GM04504 (cell line): Measurements from ENCODE around the gene STARD4.

ENCODE experiments used
- DNase-seq: peaks from one replicate; pipeline ENCODE4 v3.0.0-alpha.2; 2012; ENCODE audit warnings: low read depth

Gene STARD4

GRCh38 chr5:111528056-111528455 is 15.7 kb upstream of the STARD4 start:
- no peak for DNase-seq

GRCh38 chr5:111520908-111521307 is 8.6 kb upstream of the STARD4 start:
- no peak for DNase-seq

GRCh38 chr5:111518777-111519176 is 6.4 kb upstream of the STARD4 start:
- no peak for DNase-seq

GRCh38 chr5:111517853-111518501 is 5.6 kb upstream of the STARD4 start:
- DNase-seq: no peak

- no peak for DNase-seq
Observed at GRCh38 chr5:111514087-111514486, 1.8 kb upstream of the STARD4 start.

GRCh38 chr5:111513131-111513520 is 791 bp upstream of the STARD4 start:
- no peak for DNase-seq

GRCh38 chr5:111511831-111512374 is 432 bp downstream of the STARD4 start:
- peak; percentile 11 for DNase-seq

GRCh38 chr5:111511174-111511830 is 1.0 kb downstream of the STARD4 start:
- DNase-seq: peak; percentile 8

- no peak for DNase-seq
Observed at GRCh38 chr5:111509119-111509518, 3.2 kb downstream of the STARD4 start.

GRCh38 chr5:111507276-111507675 is 5.1 kb downstream of the STARD4 start:
- DNase-seq: no peak

- DNase-seq: no peak
Observed at GRCh38 chr5:111505096-111505495, 7.2 kb downstream of the STARD4 start.

- DNase-seq: no peak
Observed at GRCh38 chr5:111502956-111503355, 9.4 kb downstream of the STARD4 start.

- no peak for DNase-seq
Observed at GRCh38 chr5:111498346-111498745, 14.0 kb downstream of the STARD4 start.

GRCh38 chr5:111495159-111495558 is 17.2 kb downstream of the STARD4 start:
- DNase-seq: no peak

- no peak for DNase-seq
Observed at GRCh38 chr5:111494355-111494999, 17.9 kb downstream of the STARD4 start.

GRCh38 chr5:111493031-111493430 is 19.3 kb downstream of the STARD4 start:
- DNase-seq: no peak

- DNase-seq: no peak
Observed at GRCh38 chr5:111488353-111488752, 24.0 kb downstream of the STARD4 start.

- DNase-seq: no peak
Observed at GRCh38 chr5:111486926-111487325, 25.4 kb downstream of the STARD4 start.

- DNase-seq: no peak
Observed at GRCh38 chr5:111486055-111486454, 26.3 kb downstream of the STARD4 start.

- no peak for DNase-seq
Observed at GRCh38 chr5:111480346-111480745, 32.0 kb downstream of the STARD4 start.

- DNase-seq: no peak
Observed at GRCh38 chr5:111478898-111479297, 33.4 kb downstream of the STARD4 start.

- no peak for DNase-seq
Observed at GRCh38 chr5:111478266-111478665, 34.1 kb downstream of the STARD4 start.

- DNase-seq: no peak
Observed at GRCh38 chr5:111472579-111472978, 39.8 kb downstream of the STARD4 start.
